Caki2 (cell line): ENCODE results near the gene MINDY3. TPM values are rescaled to one million over a fixed set of nuclear protein-coding genes. Genes with fewer than 3 reads are reported as not detected.
"Not testable (repeated sequence)": the region's sequence is repeated elsewhere in the genome, so short reads cannot be mapped to it uniquely, and the experiment has no call there.

Experiments
- DNase-seq: peaks from one replicate; pipeline ENCODE4 v3.0.0-alpha.2; 2015; ENCODE audit warnings: low read depth
- in situ Hi-C: cut with HindIII; loops from 2 replicates; pipeline ENCODE4 v1.10.0; 2016; ENCODE audit warnings: low sequenced_read_pairs, low pct_unique_long_range_greater_than_20kb, mixed read lengths
- total RNA-seq: library from RNA; depleted of rRNA; stranded (reverse); fragments of >200 nt; shearing (Covaris generic); gene quantifications from 2 replicates; pipeline ENCODE4 v1.2.3, GENCODE V29; 2014; ENCODE audit warnings: low replicate concordance

MINDY3 gene
- total RNA-seq, 1 experiment from 2014 or later = 17.0 TPM

DNA sequence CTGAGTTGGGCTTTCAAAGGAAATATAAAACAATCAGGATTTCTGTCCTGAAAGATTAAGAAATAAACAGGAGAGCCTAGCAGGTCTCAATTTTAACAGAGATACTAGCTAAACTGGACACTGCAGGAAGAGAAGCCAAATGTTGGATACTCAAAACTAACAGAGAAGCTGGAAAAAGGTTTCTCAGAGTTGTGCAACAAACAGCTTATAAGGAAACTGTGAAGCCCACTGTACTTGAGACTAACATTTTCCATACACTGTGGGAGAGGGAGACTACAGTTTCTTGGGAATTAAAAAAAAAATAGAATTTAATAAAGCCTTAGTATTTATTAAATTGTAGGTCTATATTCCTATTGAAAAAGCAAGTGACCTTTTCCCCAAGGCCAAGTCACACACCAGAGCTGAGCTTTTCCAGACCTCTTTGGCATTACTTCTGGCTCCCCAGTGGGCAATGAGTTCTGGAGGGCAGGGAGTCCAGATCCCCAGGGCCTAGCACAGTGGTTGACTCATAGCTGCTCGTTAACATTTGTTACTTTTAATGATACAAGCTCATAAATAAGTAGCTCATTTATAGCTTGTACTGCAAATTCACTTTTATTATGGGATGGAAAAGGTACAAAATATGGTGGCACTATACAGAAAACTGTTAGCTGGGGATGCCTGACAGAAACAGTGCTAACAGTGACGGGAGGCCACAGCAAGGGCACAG lies 68.3 kb downstream of the MINDY3 start:
- no peak for DNase-seq
- in situ Hi-C loops = no loop called here

DNA sequence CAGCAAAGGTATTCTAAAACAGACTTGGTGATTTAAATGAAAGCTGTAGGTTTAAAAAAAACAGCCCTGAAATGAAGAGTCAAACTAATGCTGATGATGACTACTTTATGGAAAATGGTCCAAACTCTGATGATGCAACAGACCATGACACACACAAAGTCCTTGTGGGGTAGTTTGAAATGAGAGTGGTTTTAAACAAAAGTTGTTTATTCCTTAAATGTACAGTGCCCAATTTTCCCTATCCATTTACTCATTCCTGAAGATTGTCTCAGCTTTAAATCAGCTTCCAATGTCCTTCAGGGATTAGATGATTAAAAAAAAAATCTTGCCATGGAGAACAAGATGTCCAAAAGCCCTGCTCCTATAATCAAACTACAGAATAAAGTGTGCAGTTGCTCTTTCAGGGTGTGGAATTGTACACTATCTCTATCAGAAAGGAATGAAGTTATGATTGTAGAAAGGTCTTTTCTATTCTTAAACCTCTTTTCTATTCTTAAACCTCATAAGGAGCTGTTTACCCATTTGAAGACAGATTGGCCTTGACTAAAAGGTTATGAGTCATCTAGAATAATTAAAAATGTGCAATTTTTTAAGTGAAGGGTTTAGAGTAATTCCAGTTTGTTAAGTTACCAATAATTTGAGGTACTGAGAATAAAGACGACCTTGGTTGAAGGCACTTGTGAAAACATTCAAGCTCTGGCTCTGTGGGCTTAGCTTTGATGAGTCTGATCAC lies 70.3 kb downstream of the MINDY3 start:
- in situ Hi-C loops = no loop called here
- DNase-seq = no peak

DNA sequence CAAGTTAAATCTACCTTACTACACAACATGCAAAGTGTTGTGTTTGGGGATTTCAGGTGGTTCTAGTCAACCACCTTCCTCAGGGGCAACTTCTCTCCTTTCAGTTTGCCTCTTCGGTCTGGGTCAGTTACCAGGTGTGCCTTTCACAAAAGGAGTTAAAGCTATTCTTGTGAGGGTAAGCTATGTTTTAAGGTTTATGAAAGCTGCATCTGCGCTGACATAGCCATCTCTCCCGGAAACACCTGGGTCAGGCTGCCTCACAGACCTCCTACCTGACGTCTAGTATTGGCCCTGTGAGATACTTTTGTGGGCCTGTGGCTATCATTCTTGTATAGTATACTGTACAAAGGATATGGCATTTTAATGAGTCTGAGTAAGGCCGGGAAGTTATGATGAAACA lies 72.9 kb downstream of the MINDY3 start:
- no peak for DNase-seq
- in situ Hi-C loops = no loop called here

DNA sequence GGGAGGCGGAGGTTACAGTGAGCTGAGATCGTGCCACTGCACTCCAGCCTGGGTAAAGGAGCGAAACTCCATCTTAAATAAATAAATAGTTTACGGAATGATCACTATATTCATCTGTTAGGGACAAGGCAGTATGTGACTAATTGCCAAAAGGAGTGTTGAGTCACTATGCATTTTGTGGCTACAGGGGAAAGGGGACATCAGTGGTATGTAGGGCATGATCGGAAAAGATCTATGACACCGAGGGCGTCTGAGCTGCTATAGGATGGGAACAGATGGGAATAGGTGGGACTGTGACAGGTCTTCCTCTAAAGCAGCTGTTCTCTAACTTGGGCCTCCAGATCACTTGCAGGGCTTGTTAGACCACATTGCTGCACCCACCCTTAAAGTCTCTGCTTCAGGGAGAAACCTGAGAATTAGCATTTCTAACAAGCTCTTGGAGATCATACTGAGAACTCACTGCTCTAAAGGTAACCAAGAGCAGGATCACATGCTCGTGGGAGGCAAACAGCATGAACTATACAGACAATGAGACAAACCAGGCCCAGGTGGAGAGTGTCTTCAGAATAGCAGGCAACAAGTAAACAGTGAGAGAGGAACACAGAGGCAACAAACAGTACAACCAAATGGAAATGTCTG lies 75.5 kb downstream of the MINDY3 start:
- in situ Hi-C loops = no loop called here
- no peak for DNase-seq

DNA sequence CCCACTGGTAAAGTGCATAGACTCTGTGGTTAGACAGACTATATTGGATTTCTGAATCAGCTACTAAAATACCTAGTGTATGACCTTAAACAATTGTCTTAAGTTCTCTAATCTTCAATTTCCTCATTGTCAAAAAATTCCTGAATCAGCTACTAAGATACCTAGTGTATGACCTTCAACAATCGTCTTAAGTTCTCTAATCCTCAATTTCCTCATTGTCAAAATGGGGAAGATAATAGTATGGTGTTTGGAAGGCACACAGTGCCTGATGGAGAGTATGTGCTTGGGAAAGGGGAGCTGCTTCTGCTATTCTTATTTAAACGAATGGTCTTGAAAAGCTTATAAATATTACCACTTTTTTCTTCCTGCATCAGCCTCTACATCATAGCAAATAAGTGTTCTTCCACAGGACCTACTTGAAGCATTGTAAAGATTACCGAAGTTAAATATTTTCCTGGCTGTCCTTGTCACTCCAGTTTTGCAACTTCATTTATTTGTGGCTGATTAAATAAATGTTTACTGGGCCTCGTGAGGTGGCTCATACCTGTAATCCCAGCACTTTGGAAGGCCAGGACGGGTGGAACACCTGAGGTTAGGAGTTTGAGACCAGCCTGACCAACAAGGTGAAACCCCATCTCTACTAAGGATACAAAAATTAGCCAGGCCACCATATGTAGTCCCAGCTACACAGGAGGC lies 76.2 kb downstream of the MINDY3 start:
- DNase-seq = no peak
- in situ Hi-C loops = no loop called here

DNA sequence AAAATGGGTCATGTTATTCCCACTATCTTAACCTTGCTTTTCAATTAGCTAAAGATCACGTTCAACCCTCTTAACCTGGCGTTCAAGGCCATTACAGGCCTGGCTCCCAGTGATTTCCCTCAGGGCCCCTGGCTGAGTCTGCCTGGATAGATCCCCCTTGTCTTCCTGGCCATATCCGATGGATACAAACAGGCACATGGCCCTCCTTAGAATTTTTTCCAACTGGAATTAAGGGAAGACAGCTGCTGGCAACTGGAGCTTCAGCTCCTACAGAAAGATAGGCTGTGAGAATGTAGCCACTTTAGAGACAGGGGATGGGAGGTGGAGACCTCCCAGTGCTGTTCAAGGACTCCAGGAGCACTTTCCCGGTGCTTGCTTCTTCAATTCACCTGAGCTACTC lies 77.5 kb downstream of the MINDY3 start:
- in situ Hi-C loops = no loop called here
- no peak for DNase-seq

DNA sequence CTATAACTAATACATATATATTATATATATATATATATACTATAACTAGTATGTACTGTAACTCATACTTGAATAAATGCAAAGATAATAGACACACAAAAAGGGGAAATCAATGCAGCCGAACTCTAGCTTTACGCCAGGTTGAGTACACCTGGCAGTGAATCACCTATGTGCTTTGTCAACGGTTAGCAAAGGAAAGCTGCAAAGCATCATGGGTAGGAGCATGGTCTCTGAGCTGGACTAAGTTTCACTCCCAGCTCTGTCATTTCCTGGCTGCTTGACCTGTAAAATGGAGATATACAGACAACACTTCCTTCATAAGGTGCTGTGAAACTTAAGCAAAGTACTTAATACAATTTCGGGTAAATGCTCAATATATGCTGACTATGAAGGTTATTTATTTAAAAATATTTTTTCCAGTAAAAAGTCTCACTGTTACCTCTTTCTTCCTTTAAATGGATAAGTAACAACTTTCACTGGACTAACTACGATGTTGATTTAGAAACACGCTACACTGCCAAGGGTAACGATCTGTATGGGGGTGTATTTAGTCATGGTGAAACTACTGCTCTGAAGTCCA lies 78.8 kb downstream of the MINDY3 start:
- in situ Hi-C loops = no loop called here

DNA sequence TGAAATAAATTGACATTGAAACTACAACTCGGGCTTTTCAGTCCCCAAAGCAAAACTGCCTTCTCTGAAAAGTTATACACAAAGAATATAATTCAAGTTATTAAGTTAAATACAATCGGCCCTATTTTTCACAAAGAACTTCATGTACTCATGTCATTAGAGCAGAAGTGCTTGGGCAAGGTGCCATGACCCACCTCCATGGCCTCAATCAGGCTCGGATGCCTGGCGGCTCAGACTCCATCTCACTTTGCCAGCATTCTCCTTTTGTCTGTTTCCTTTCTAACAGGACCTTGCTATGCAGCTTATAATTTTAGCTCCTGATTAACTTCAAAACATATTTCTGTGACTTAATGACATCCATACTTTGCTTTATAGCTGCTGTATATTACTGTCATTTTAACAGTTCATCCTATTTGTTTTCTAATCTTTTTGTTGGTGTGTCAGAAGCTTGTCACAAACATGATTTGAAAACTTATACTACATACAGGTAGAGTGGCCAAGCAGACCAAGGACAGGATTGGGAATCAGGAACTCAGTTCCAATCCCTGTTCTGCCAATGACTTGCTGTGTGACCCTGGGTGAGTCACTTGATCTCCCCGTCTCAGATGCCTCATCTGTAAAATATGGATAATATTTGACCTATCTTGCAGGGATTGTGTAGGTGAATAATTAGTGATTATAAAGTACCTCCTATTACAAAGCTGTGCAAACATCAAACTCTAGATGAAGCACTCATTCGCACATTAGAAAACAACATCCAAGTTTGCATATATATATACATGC lies 79.8 kb downstream of the MINDY3 start:
- in situ Hi-C loops = no loop called here
- DNase-seq = no peak

More for the DNA sequence above, 78.8 kb downstream of the MINDY3 start:
- DNase-seq = no peak

DNA sequence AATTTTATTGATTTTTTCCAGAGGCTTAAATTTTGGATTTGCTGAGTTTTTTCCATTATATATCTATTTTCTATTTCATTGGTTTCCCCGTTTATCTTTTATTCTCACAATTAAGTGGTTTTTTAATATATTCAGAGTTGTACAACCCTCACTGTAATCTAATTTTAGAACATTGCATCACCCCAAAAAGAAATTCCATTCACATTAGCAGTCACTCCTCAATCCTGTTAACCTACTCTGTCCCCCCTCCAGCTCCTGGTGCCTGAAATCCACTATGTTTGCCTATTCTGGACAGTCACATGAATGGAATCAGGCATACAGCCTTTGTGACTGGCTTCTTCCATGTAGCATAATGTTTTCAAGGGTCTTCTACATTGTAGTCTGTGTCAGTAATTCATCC lies 84.8 kb downstream of the MINDY3 start:
- in situ Hi-C loops = no loop called here
- DNase-seq = no peak

DNA sequence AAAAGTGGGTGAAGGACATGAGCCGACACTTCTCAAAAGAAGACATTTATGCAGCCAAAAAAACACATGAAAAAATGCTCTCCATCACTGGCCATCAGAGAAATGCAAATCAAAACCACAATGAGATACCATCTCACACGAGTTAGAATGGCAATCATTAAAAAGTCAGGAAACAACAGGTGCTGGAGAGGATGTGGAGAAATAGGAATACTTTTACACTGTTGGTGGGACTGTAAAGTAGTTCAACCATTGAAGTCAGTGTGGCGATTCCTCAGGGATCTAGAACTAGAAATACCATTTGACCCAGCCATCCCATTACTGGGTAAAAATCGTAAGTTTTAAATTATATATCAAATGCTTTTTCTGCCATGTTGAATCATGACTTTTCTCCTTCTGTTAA lies 85.8 kb downstream of the MINDY3 start:
- DNase-seq, in situ Hi-C loops: not testable (repeated sequence)

DNA sequence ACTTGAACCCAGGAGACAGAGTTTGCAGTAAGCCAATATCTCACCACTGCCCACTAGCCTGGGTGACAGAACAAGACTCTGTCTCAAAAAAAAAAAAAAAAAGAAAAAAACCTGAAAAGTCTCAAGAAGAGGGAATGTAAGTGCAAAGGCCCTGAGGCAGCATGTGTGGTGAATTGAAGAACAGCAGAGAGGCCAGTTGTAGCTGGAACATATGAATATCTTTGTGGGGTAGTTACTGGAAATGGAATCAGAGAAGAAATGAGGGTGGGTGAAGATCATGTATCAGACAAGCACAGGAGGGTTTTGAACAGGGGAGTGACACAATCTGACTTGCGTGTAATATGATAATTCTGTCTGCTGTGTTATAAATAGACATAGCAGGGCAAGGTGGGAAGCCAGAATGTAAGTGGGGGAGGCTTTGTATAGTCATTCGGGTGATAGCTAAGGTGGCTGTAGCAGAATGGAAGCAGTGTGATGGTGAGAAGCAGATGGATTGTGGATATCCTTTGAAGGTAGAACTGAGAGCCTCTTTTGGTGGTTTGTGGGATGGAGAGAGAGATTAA lies 95.3 kb downstream of the MINDY3 start:
- DNase-seq = no peak
- in situ Hi-C loops = no loop called here

DNA sequence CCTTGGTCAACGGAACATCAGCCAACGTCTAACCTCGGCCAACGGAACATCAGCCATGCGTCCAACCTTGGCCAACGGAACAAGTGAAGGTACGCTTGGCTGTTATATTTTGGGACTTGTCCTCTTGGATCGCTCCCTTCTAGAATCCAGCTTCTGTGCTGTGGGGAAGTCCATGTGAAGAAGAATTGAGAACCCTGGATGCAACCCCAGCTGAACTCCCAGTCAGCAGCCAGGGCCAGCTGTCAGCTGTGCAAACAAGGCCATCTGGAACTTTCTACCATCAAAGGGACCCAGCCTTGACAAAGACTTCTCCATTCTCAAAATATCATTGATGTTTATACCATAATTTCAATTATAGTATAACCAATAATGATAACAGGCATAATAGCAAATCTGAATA lies 97.3 kb downstream of the MINDY3 start:
- in situ Hi-C loops = no loop called here

DNA sequence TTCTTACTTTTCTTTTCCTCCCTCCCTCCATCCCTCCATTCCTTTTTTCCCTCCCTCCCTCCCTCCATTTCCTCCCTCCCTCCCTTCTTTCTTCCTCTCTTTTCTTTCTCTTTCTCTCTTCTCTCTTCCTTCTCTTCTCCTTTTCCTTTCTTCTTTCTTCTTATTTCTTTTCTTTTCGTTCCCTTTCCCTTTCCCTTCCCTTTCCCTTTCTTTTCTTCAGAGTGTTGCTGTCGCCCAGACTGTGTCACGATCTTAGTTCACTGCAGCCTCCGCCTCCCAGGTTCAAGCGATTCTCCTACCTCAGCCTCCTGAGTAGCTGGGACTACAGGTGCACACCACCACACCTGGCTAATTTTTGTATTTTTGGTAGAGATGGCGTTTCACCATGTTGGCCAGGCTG lies 98.1 kb downstream of the MINDY3 start:
- DNase-seq, in situ Hi-C loops: not testable (repeated sequence)

More for the DNA sequence above, 97.3 kb downstream of the MINDY3 start:
- no peak for DNase-seq

DNA sequence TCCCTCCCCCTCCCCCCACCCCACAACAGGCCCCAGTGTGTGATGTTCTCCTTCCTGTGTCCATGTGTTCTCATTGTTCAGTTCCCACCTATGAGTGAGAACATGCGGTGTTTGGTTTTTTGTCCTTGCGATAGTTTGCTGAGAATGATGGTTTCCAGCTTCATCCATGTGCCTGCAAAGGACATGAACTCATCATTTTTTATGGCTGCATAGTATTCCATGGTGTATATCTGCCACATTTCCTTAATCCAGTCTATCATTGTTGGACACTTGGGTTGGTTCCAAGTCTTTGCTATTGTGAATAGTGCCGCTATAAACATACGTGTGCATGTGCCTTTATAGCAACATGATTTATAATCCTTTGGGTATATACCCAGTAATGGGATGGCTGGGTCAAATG lies 99.1 kb downstream of the MINDY3 start:
- DNase-seq, in situ Hi-C loops: not testable (repeated sequence)

DNA sequence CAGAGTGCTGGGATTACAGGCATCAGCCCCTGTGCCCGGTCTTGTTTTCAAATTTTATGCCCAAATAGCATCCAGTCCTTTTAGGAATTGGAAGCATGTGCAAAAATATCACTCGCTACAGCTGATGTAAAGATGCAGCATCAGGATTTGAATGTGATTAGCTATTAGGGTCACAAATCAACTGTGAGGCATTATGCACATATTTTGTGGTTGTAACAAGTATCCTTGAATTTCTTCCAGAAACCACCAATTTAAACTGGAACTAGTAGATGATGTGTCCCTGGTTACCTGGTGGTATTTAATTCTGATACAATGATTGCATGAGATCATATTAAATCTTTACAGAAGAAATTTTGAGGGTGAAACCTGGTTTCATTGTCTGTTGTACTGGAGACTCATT lies 99.6 kb downstream of the MINDY3 start:
- no peak for DNase-seq
- in situ Hi-C loops = no loop called here

DNA sequence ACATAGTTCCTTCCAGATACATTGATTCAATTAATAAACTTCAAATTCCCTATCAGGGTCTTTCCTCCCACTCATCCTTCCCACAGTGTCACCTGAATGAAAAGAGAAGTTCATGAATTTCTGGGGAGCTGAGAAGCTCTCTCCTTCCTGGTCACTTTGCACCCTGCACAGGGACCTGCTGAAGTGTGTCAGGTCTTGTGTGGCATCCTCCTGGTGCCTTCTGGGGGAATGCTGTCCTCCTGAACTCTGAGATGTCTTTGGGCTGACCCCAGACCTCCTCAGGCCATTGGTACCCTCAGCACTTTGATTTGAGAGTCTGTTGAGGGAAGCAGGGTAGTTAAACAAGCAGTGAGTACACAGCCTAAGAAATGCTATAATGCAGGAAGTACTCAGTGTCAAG lies 101.0 kb downstream of the MINDY3 start:
- in situ Hi-C loops = no loop called here
- DNase-seq = no peak

DNA sequence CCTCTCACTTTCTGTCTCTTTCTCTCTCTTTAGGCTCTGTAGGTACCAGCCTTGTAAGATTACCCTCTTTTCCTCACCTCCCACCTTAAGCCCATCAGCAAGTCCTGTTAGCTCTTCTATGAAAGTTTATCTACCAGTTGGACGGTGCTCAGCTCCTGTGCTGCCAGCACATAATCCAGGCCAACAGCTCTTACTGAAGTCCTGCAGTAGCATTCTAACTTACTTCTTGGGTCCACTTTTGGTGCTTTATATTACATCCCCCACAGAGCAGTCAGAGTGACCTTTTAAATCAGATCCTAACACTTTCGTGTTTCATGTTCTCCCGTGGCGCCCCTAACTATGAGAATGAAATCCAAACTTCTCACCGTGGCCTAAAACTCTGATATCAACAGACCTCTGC lies 101.7 kb downstream of the MINDY3 start:
- DNase-seq = no peak
- in situ Hi-C loops = no loop called here

DNA sequence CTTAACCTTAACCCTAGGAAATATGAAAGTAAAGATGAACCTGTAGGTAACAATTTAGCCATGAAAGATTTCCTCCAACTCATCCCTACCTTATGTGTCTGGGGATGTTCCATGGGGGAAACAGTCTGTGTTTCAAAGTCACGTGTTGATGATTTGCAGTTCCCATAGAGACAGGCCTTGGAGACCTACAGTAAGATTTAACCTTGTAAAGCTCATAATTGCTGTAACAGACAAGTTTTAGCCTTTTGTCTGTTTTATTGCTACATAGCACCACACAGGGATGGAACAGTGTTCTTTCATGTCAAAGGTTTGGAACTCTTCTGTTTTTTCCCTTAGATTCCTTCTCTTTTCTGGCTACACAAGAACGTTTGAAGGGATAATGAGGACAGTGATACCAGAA lies 105.4 kb downstream of the MINDY3 start:
- DNase-seq = no peak
- in situ Hi-C loops = no loop called here
